ENCODE data around the gene HMCN2. TPM values are rescaled to one million over a fixed set of nuclear protein-coding genes. Genes with fewer than 3 reads are reported as not detected.

The HMCN2 gene
- total RNA-seq, 1 donor from 2014 or later = 5.8 TPM

DNA sequence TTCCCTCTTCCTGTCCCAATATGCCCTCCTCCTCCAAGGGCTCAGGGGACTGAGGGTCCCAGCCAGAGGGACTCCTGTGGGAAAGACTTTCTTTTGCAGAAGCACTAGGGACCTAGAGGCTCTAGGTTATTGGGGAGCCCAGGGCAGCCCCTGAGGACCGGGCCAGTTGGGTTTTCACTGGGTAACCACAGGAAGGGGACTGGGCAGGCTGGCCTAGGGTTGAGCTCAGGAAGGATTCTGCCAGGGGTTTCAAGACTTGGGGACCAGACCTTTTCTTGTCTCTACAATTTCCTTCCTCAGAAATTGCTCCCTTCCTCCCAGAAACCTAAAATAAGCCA is 24.4 kb upstream of the HMCN2 start:
- H3K36me3 Mint-ChIP-seq = no peaks in the 10 kb centered on the region
- H3K27me3 Mint-ChIP-seq (ENCODE audit: low read depth) = no peaks in the 10 kb centered on the region
- H3K27ac Mint-ChIP-seq = no peak overlapping the region
- no peaks in the 10 kb centered on the region for H3K9me3 Mint-ChIP-seq
- no peak overlapping the region for H3K4me3 Mint-ChIP-seq
- no peak for DNase-seq (ENCODE audit: low spot score in 2 of 2, unreplicated experiment in 2 of 2)
- TF ChIP-seq, protein P1, sequence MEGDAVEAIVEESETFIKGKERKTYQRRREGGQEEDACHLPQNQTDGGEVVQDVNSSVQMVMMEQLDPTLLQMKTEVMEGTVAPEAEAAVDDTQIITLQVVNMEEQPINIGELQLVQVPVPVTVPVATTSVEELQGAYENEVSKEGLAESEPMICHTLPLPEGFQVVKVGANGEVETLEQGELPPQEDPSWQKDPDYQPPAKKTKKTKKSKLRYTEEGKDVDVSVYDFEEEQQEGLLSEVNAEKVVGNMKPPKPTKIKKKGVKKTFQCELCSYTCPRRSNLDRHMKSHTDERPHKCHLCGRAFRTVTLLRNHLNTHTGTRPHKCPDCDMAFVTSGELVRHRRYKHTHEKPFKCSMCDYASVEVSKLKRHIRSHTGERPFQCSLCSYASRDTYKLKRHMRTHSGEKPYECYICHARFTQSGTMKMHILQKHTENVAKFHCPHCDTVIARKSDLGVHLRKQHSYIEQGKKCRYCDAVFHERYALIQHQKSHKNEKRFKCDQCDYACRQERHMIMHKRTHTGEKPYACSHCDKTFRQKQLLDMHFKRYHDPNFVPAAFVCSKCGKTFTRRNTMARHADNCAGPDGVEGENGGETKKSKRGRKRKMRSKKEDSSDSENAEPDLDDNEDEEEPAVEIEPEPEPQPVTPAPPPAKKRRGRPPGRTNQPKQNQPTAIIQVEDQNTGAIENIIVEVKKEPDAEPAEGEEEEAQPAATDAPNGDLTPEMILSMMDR (IDR thresholded peaks at IDR 0.05; ENCODE audit: unreplicated experiment) = no peak
- peaks cover 12% of the 10 kb centered on the region for H3K4me1 Mint-ChIP-seq

DNA sequence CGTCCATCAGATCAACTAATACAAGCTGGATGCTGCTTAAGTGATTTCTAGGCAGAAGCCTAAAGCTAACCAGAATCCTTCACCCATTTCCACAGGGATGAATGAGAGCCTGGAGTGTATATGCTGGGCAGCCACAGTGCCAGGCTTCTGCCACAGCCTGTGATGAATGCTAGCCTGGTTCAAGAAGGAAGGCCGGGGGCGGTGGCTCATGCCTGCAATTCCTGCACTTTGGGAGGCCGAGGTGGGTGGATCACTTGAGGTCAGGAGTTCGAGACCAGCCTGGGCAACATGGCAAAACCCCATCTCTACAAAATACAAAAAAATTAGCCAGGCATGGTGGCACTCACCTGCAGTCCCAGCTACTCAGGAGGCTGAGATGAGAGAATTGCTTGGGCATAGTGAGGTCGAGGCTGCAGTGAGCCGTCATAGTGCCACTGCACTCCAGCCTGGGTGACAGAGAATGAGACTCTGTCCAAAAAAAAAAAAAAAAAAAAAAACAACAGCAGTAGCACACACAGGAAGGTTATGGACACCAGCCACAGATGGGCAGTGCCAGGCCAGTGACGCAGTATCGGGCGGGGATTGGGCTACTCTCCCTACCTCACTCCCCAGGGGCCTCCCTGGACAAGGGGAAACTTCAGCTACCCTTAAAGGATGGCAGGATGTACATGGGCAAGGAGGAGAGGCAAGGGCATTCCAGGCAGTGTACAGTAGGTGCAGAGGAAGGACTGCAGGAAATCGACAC is 23.1 kb upstream of the HMCN2 start:
- Mint-ChIP-seq H3K27me3 (ENCODE audit: low read depth) (no peaks in the 10 kb centered on the region), H3K36me3 (no peaks in the 10 kb centered on the region), H3K27ac (no peak overlapping the region), H3K9me3 (no peaks in the 10 kb centered on the region), H3K4me3 (peak overlapping the region; percentile 44), H3K4me1 (peaks cover 12% of the 10 kb centered on the region)
- TF ChIP-seq, protein P1 (IDR thresholded peaks at IDR 0.05; ENCODE audit: unreplicated experiment) = no peak
- DNase-seq (ENCODE audit: low spot score in 2 of 2, unreplicated experiment in 2 of 2) = no peak

DNA sequence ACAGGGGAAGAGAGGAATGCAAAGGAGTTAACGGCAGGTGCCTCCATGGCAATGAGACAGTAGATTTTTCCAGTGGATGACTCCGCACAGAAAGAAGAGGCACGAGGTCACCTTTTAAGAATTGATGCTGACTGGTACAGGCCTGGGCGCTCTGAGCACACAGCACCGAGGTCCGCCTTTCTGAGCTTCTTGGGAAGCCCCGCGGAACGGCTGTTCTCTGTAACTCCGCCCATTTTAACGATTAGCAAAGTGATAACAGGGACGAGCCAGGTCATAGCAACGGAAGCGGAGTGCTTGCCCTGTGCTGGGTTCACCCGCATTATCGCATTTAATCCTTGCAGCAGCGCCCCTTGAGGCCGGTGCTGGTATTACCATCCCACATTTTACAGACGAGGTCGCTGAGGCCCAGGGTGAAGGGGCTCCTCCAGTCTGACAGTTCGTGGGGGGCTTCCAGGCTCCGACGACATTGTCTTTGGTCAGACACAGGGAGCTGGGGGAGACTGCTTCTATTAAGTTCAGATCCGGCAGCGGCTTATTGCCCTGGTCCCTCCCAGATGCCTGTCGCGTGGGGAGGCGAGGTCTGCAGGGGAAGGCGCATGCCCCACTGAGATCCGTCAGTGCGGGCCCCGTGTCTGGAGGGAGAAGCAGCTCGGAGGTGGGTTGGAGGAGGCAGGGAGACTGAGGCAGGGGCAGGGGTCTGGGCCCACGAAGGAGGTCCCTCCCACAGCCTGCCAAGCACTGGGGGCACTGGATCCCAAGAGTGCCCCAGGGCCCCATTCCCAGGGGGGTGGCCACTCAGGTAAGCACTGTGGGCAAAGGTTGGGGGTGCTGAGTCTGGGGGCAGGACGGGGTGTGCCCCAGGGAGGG is 22.3 kb upstream of the HMCN2 start:
- TF ChIP-seq, protein P1 (IDR thresholded peaks at IDR 0.05; ENCODE audit: unreplicated experiment) = peak; percentile 100
- DNase-seq (ENCODE audit: low spot score in 2 of 2, unreplicated experiment in 2 of 2) = peak; percentile 49 to 88
- Mint-ChIP-seq H3K4me3 (peak overlapping the region; percentile 44), H3K27me3 (ENCODE audit: low read depth) (no peaks in the 10 kb centered on the region), H3K36me3 (no peaks in the 10 kb centered on the region), H3K9me3 (no peaks in the 10 kb centered on the region), H3K27ac (no peak overlapping the region), H3K4me1 (peaks cover 12% of the 10 kb centered on the region)

DNA sequence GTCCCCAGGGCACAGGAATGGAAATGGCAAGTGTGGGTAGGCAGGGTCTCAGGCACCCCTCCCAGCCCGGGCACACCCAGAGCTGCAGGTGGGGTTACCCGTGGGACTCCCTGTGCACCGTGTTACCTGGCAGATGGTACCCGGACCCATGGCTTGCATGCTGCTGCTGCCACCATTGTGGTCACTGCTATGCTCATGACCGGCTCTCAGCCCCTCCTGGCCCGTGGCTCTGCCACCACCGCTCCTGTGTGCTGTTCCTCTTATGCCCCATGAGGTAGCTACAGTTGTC is 21.7 kb upstream of the HMCN2 start:
- DNase-seq (ENCODE audit: low spot score in 2 of 2, unreplicated experiment in 2 of 2) = no peak
- TF ChIP-seq, protein P1 (IDR thresholded peaks at IDR 0.05; ENCODE audit: unreplicated experiment) = no peak
- H3K27me3 Mint-ChIP-seq (ENCODE audit: low read depth) = peaks cover 2% of the 10 kb centered on the region
- no peaks in the 10 kb centered on the region for H3K36me3 Mint-ChIP-seq
- H3K4me1 Mint-ChIP-seq = peaks cover 12% of the 10 kb centered on the region
- no peak overlapping the region for H3K4me3 Mint-ChIP-seq
- no peaks in the 10 kb centered on the region for H3K9me3 Mint-ChIP-seq
- no peak overlapping the region for H3K27ac Mint-ChIP-seq

DNA sequence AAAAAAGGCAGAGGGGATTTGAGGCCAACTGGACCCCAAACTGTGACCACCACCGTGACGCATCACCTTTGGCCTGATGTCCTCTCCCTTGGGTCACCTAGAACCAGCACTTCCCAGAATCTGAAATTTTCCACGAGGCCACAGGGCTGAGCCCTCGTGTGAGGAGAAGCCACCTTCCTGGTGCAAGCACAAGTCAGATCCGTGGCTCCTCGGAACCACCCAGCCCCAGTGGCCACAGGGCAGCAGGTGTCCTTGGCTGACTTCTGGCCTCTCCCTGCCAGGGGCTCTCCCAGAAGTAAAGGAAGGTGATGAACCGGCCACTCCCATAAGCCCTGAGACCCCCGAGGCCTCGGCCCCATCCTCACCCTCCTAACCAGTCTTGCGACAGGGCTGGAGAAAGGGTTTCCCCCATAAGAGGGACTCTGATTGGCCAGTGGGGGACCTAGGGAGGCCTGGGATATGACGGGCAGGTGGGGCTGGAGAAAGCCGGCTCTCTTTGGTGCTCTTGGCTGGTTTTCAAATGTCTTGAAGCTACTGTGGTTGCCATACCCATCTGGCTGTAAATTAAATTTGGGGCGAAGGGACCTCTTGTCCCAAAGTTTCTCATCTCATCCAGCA is 20.9 kb upstream of the HMCN2 start:
- H3K9me3 Mint-ChIP-seq = no peaks in the 10 kb centered on the region
- no peak overlapping the region for H3K27ac Mint-ChIP-seq
- DNase-seq (ENCODE audit: low spot score in 2 of 2, unreplicated experiment in 2 of 2) = no peak
- peaks cover 12% of the 10 kb centered on the region for H3K4me1 Mint-ChIP-seq
- H3K36me3 Mint-ChIP-seq = no peaks in the 10 kb centered on the region
- peaks cover 2% of the 10 kb centered on the region for H3K27me3 Mint-ChIP-seq (ENCODE audit: low read depth)
- no peak overlapping the region for H3K4me3 Mint-ChIP-seq
- TF ChIP-seq, protein P1 (IDR thresholded peaks at IDR 0.05; ENCODE audit: unreplicated experiment) = no peak

All from mesothelial cell of epicardium (in vitro differentiated cells).